Lower leg skin (tissue), 4 donors: Measurements from ENCODE around the gene RPL34. TPM values are rescaled to one million over a fixed set of nuclear protein-coding genes. Genes with fewer than 3 reads are reported as not detected.
A peak's percentile ranks its signal among the peaks of the same experiment; 100 is the strongest.

Experiments
- DNase-seq, 2 donors: peaks; one replicate each; pipeline ENCODE4 v3.0.0-alpha.2; 2019; ENCODE audit warnings: low spot score in 2 of 2
- H3K4me3 ChIP-seq: fragments of 200-600 bp; sonication (generic); 2 replicates; pipeline ENCODE4 v1.5.1; 2017; ENCODE audit warnings: mild to moderate bottlenecking, low read depth; ENCODE audit not compliant: poor library complexity, severe bottlenecking
- POLR2A ChIP-seq, 2 donors: fragments of 450-650 bp; IDR thresholded peaks; one replicate each; pipeline ENCODE4 v1.6.1; 2016 to 2017; ENCODE audit warnings: antibody characterized with exemption in 2 of 2, mild to moderate bottlenecking in 1 of 2, moderate library complexity in 1 of 2
- WGBS, 2 donors: methylation state at CpG; one replicate each; pipeline ENCODE4 v1.1.5; 2018; 5-methylcytosine and 5-hydroxymethylcytosine counted together
- intact Hi-C: fragments of 100-400 bp; cut with DNase I; formaldehyde crosslinking; loops from one replicate; pipeline ENCODE4 v1.15.0; 2023; ENCODE audit warnings: low total_unique reads
- total RNA-seq, 4 donors: library from RNA; depleted of rRNA; stranded (reverse); fragments of >200 nt; gene quantifications; one replicate each; pipeline ENCODE4 v1.1.0, GENCODE V29; 2016
- TF ChIP-seq, protein P1 (sequence below), 3 donors: fragments of 450-650 bp; IDR thresholded peaks; one replicate each; pipeline ENCODE4 v1.5.1; 2016; ENCODE audit warnings: antibody characterized with exemption in 3 of 3, mild to moderate bottlenecking in 3 of 3, moderate library complexity in 2 of 3

Gene RPL34
- total RNA-seq, 4 donors from 2014 or later = 686 to 1,455 (median 1,024) TPM

DNA sequence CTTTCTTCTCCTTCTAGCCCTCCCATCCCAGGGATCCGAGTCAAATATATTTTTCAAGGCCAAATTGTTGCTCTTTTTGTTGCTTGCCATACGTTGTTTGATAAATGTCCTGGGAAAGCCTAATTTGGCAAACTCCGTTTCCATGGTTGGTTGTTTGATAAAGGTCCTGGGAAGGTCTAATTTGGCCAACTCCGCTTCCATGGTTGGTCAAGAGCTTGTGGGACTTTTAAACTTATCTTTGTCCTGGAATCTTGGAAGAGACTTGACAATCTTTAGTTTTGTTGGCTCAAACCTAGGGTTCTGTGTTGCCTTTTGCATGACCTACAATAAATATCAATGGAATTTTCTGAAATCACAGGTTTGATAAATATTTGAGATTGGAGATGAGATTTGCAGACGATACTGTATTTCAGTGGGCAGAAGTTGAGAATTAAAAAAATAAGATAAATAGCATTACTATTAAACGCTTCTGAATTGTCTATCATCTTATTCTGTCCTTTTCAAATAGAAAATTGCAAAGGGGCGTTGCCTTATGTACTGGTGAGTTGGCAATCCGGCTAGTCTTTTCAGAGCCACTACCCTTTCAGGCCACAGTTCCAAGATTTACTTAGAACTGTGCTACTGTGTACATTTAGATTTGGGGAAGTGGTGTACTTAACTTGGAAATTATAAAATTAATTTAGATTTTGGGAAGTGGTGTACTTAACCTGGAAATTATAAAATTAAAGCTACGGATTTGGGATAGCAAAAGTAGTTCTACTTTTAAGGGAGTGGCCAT lies 30.8 kb downstream of the RPL34 start:
- intact Hi-C loops = no loop called here
- H3K4me3 ChIP-seq = peak overlapping the region; percentile 89
- TF ChIP-seq, protein P1, sequence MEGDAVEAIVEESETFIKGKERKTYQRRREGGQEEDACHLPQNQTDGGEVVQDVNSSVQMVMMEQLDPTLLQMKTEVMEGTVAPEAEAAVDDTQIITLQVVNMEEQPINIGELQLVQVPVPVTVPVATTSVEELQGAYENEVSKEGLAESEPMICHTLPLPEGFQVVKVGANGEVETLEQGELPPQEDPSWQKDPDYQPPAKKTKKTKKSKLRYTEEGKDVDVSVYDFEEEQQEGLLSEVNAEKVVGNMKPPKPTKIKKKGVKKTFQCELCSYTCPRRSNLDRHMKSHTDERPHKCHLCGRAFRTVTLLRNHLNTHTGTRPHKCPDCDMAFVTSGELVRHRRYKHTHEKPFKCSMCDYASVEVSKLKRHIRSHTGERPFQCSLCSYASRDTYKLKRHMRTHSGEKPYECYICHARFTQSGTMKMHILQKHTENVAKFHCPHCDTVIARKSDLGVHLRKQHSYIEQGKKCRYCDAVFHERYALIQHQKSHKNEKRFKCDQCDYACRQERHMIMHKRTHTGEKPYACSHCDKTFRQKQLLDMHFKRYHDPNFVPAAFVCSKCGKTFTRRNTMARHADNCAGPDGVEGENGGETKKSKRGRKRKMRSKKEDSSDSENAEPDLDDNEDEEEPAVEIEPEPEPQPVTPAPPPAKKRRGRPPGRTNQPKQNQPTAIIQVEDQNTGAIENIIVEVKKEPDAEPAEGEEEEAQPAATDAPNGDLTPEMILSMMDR (IDR thresholded peaks at IDR 0.05) = no peak
- no peak for TF ChIP-seq POLR2A (IDR thresholded peaks at IDR 0.05)
- DNase-seq = no peak
- 3% methylated on average over 9 of the region's 9 CpGs for whole genome bisulfite sequencing, 2 donors

DNA sequence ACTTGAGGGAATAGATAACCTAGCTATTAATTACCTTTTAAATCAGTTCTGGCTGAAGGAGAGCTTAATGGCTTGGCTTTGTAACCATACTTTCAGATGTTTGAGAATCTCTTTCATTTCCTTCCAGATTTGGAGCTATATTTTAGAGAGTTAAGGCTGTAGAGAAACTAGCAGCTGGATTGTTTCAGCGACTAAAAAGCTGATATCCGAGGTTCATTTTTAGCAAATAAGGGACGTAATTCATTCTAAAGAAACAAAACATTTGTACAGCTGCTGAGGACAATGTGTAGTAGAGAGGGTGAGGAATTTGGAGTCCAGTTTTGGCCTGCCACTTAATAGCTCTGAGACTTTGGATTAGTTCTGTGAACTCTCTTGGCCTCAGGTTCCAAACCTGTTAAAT lies 42.3 kb downstream of the RPL34 start:
- TF ChIP-seq POLR2A (IDR thresholded peaks at IDR 0.05) = no peak
- no peak for DNase-seq
- intact Hi-C loops = no loop called here
- no peak overlapping the region for H3K4me3 ChIP-seq
- 73 to 74% methylated on average over 3 of the region's 3 CpGs for WGBS, 2 donors

DNA sequence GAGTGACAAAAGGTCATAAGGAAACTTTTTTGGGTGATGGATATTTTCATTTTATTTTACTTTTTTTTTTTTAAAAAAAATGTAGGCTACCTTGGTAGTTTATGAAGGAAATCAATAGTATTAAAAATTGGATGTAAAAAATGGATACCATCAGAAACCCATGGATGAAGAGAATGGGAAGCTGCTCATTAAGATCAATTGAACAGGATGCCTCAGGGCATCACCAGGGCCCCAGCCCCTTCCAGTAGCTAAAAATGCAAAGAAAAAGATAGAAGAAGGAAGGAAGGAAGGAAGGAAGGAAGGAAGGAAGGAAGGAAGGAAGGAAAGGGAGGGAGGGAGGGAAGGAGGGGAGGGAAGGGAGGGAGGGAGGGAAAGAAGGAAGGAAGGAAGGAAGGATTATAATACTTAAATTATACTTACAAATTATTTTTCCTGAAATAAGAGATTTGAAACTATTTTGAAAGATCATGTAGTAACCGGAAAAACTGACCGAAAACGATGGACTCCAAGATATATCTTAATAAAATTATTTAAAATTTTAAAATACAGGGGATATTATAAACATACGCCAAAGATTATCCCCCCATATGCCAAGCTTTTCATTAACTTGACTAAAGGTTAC lies 54.1 kb downstream of the RPL34 start:
- intact Hi-C loops = no loop called here
- 70 to 72% methylated on average over 4 of the region's 4 CpGs for WGBS, 2 donors
- no peak for DNase-seq
- H3K4me3 ChIP-seq = no peak overlapping the region
- TF ChIP-seq, protein P1 (IDR thresholded peaks at IDR 0.05) = no peak
- no peak for TF ChIP-seq POLR2A (IDR thresholded peaks at IDR 0.05)

Other genes with a start within 250 kb of the RPL34 start
- gene OSTC, start 30.0 kb downstream of the RPL34 start, total RNA-seq = 10 to 100 TPM; 21.5 to 55.3 (median 39.3) TPM
- not detected for gene ETNPPL, start 142.5 kb downstream of the RPL34 start, total RNA-seq